ENCODE data around the gene UBE2Q1. TPM values are rescaled to one million over a fixed set of nuclear protein-coding genes. Genes with fewer than 3 reads are reported as not detected.

UBE2Q1 gene
- total RNA-seq, 1 donor from 2014 or later = 35.7 TPM

GRCh38 chr1:154577346-154578057 is 19.0 kb upstream of the UBE2Q1 start:
- DNase-seq (ENCODE audit: low read depth) = no peak

- peak; percentile 58 for DNase-seq (ENCODE audit: low read depth)
These were observed 17.6 kb upstream of the UBE2Q1 start for GRCh38 chr1:154575951-154576566.

- DNase-seq (ENCODE audit: low read depth) = no peak
These were observed 16.9 kb upstream of the UBE2Q1 start for GRCh38 chr1:154575147-154575927.

GRCh38 chr1:154574716-154575115 is 16.3 kb upstream of the UBE2Q1 start:
- peak; percentile 81 for DNase-seq (ENCODE audit: low read depth)

GRCh38 chr1:154573168-154573510 is 14.7 kb upstream of the UBE2Q1 start:
- DNase-seq (ENCODE audit: low read depth) = no peak

GRCh38 chr1:154572468-154573167 is 14.2 kb upstream of the UBE2Q1 start:
- no peak for DNase-seq (ENCODE audit: low read depth)

GRCh38 chr1:154571964-154572288 is 13.5 kb upstream of the UBE2Q1 start:
- no peak for DNase-seq (ENCODE audit: low read depth)

GRCh38 chr1:154571244-154571963 is 12.9 kb upstream of the UBE2Q1 start:
- DNase-seq (ENCODE audit: low read depth) = no peak

GRCh38 chr1:154568157-154568815 is 9.8 kb upstream of the UBE2Q1 start:
- DNase-seq (ENCODE audit: low read depth) = no peak

GRCh38 chr1:154567386-154568156 is 9.1 kb upstream of the UBE2Q1 start, which contains the start of gene CHRNB2:
CHRNB2 (plus strand) TSS chr1:154567778; CDS start chr1:154568045, 267 bp downstream.
- peak; percentile 59 for DNase-seq (ENCODE audit: low read depth)

- DNase-seq (ENCODE audit: low read depth) = no peak
These were observed 7.4 kb upstream of the UBE2Q1 start for GRCh38 chr1:154565876-154566275.

- peak; percentile 95 for DNase-seq (ENCODE audit: low read depth)
These were observed 1.1 kb upstream of the UBE2Q1 start for GRCh38 chr1:154559466-154560044.

- DNase-seq (ENCODE audit: low read depth) = peak; percentile 99
These were observed 431 bp upstream of the UBE2Q1 start for GRCh38 chr1:154558720-154559465.

- no peak for DNase-seq (ENCODE audit: low read depth)
These were observed 1.1 kb downstream of the UBE2Q1 start for GRCh38 chr1:154557248-154557938.

- DNase-seq (ENCODE audit: low read depth) = peak; percentile 59
These were observed 2.0 kb downstream of the UBE2Q1 start for GRCh38 chr1:154556422-154556821.

- DNase-seq (ENCODE audit: low read depth) = no peak
These were observed 5.1 kb downstream of the UBE2Q1 start for GRCh38 chr1:154553056-154554030.

GRCh38 chr1:154552036-154552435 is 6.4 kb downstream of the UBE2Q1 start:
- no peak for DNase-seq (ENCODE audit: low read depth)

Data from myocyte (in vitro differentiated cells).